Vagina (tissue), 2 donors: ENCODE measurements around the gene MACF1. TPM values are rescaled to one million over a fixed set of nuclear protein-coding genes. Genes with fewer than 3 reads are reported as not detected.
A peak's percentile ranks its signal among the peaks of the same experiment; 100 is the strongest.

Experiments used
- DNase-seq, 2 donors: peaks; one replicate each; pipeline ENCODE4 v3.0.0-alpha.2; 2017; ENCODE audit errors: extremely low spot score in 2 of 2
- H3K27ac ChIP-seq: fragments of 200-600 bp; sonication (generic); one replicate; pipeline ENCODE4 v1.5.1; 2019
- H3K27me3 ChIP-seq: fragments of 200-600 bp; sonication (generic); one replicate; pipeline ENCODE4 v1.5.1; 2019
- H3K36me3 ChIP-seq, 2 donors: fragments of 200-600 bp; sonication (generic); one replicate each; pipeline ENCODE4 v1.5.1; 2017 to 2019
- H3K4me1 ChIP-seq: fragments of 200-600 bp; sonication (generic); one replicate; pipeline ENCODE4 v1.5.1; 2019
- H3K4me3 ChIP-seq, 2 donors: fragments of 200-600 bp; sonication (generic); 1 replicate in 1 of 2; 2 replicates in 1 of 2; pipeline ENCODE4 v1.5.1; 2016 to 2019
- H3K9me3 ChIP-seq: fragments of 200-600 bp; sonication (generic); one replicate; pipeline ENCODE4 v1.5.1; 2019
- POLR2A ChIP-seq, 2 donors: fragments of 450-650 bp; IDR thresholded peaks; one replicate each; pipeline ENCODE4 v1.6.1; 2017; ENCODE audit warnings: antibody characterized with exemption in 2 of 2, mild to moderate bottlenecking in 2 of 2, moderate library complexity in 2 of 2
- POLR2AphosphoS5 ChIP-seq, 2 donors: sonication (generic); formaldehyde crosslinking; IDR thresholded peaks; one replicate each; pipeline ENCODE4 v1.9.0; 2017; ENCODE audit warnings: antibody characterized with exemption in 2 of 2, mild to moderate bottlenecking in 2 of 2, low read depth in 1 of 2; ENCODE audit not compliant: insufficient read depth in 1 of 2
- intact Hi-C: fragments of 100-400 bp; cut with DNase I; formaldehyde crosslinking; loops from one replicate; pipeline ENCODE4 v1.15.1; 2023
- total RNA-seq: library from RNA; depleted of rRNA; stranded (reverse); fragments of >200 nt; gene quantifications from one replicate; pipeline ENCODE4 v1.2.3, GENCODE V29; 2016
- TF ChIP-seq, protein P1 (sequence below), 3 experiments: fragments of 450-650 bp in 2 of 3; fragments of 200-600 bp in 1 of 3; sonication (generic) in 1 of 3; IDR thresholded peaks; one replicate each; pipeline ENCODE4 v1.5.1; 2017 to 2019; ENCODE audit warnings: antibody characterized with exemption in 3 of 3, mild to moderate bottlenecking in 2 of 3, moderate library complexity in 2 of 3

MACF1 gene
- total RNA-seq, 1 donor from 2014 or later = 291 TPM

DNA sequence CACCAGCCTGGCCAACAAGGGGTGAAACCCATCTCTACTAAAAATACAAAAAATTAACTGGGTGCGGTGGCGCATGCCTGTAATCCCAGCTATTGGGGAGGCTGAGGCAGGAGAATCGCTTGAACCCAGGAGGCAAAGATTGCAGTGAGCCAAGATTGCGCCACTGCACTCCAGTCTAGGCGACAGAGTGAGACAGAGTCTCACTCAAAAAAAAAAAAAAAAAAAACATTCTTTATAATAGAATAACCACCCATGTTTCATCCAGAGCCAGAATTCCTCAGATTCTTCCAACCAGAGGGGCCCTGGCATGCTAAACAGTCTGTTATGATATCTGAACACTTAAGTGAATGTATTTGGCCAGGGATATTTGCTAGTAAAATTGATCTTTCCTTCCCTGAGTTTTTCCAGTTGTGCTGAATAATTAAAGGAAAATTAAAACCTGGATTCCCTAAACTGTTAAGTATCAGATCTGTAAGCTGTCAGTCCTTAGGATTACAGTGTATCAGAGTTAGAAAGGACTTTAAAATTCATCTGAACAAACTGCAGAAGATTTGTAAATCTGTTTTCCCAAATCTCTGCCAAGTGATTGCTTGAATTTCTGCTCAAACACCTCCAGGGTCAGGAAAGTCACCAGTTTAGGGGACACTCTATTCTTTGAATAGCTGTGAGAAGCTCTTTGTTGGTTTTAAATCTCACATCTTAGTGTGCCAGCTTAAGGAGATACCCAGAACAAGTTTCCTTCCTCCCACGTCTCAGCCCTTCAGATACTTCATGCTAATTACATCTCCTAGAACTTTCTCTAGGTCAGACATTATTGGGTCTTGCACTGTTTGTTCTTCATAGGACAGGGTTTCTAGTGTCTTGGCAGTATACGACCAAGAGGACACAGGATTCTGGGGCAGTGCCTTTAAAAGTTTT is 202.3 kb downstream of the MACF1 start:
- no peaks in the 10 kb centered on the region for H3K9me3 ChIP-seq
- no peaks in the 10 kb centered on the region for H3K27me3 ChIP-seq
- peak overlapping the region; percentile 89 for H3K27ac ChIP-seq
- H3K4me3 ChIP-seq = no peak overlapping the region
- peaks cover 52% of the 10 kb centered on the region for H3K4me1 ChIP-seq
- DNase-seq = no peak
- TF ChIP-seq POLR2A (IDR thresholded peaks at IDR 0.05) = no peak
- no peak for TF ChIP-seq POLR2AphosphoS5 (IDR thresholded peaks at IDR 0.05; ENCODE audit: insufficient read depth in 1 of 2, low read depth in 1 of 2)
- TF ChIP-seq, protein P1, sequence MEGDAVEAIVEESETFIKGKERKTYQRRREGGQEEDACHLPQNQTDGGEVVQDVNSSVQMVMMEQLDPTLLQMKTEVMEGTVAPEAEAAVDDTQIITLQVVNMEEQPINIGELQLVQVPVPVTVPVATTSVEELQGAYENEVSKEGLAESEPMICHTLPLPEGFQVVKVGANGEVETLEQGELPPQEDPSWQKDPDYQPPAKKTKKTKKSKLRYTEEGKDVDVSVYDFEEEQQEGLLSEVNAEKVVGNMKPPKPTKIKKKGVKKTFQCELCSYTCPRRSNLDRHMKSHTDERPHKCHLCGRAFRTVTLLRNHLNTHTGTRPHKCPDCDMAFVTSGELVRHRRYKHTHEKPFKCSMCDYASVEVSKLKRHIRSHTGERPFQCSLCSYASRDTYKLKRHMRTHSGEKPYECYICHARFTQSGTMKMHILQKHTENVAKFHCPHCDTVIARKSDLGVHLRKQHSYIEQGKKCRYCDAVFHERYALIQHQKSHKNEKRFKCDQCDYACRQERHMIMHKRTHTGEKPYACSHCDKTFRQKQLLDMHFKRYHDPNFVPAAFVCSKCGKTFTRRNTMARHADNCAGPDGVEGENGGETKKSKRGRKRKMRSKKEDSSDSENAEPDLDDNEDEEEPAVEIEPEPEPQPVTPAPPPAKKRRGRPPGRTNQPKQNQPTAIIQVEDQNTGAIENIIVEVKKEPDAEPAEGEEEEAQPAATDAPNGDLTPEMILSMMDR (IDR thresholded peaks at IDR 0.05) = no peak
- no peaks in the 10 kb centered on the region for H3K36me3 ChIP-seq
- intact Hi-C loops = loop anchor here (10.0 kb wide), 1 partner anchor 292 kb away; no protein-coding TSS in a partner anchor

DNA sequence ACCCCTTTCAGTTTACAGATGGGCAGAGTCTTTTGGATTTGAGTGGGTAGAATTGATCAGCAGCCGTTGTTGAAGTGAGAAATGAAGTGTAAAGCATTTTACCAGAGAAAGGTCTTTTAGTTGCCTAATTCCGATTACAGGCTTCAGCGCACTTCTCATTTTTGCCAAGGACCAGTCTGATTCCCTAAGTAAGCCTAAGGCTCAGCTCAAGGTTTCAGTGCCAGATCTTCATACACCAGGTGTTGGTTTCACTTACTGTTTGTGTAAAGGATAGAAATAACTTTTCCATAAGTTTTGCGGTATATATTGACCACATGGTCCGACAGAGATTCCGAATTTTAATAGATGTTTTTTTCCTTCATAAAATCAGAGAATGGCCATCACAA is 203.0 kb downstream of the MACF1 start:
- Histone ChIP-seq H3K27me3 (no peaks in the 10 kb centered on the region), H3K4me1 (peaks cover 60% of the 10 kb centered on the region), H3K4me3 (no peak overlapping the region), H3K9me3 (no peaks in the 10 kb centered on the region), H3K36me3 (peaks cover 0 to under 1% of the 10 kb centered on the region in 2 donors), H3K27ac (peak overlapping the region; percentile 89)
- TF ChIP-seq, protein P1 (IDR thresholded peaks at IDR 0.05) = no peak
- TF ChIP-seq POLR2AphosphoS5 (IDR thresholded peaks at IDR 0.05; ENCODE audit: insufficient read depth in 1 of 2, low read depth in 1 of 2) = no peak
- no peak for TF ChIP-seq POLR2A (IDR thresholded peaks at IDR 0.05)
- no peak for DNase-seq
- intact Hi-C loops = loop anchor here (10.0 kb wide), 1 partner anchor 293 kb away; no protein-coding TSS in a partner anchor

- Histone ChIP-seq H3K9me3 (no peaks in the 10 kb centered on the region), H3K36me3 (peaks cover 0 to 6% of the 10 kb centered on the region in 2 donors), H3K4me3 (peak overlapping the region; percentile 61 to 74), H3K27me3 (no peaks in the 10 kb centered on the region), H3K4me1 (peaks cover 65% of the 10 kb centered on the region), H3K27ac (peak overlapping the region; percentile 89)
- intact Hi-C loops = loop anchor here (10.0 kb wide), 1 partner anchor 293 kb away; no protein-coding TSS in a partner anchor
- no peak for DNase-seq
- TF ChIP-seq POLR2AphosphoS5 (IDR thresholded peaks at IDR 0.05; ENCODE audit: insufficient read depth in 1 of 2, low read depth in 1 of 2) = peak in 1 of 2 donors; percentile 65
- TF ChIP-seq POLR2A (IDR thresholded peaks at IDR 0.05) = no peak
Measured at GRCh38 chr1:39407896-39408640, 203.6 kb downstream of the MACF1 start.

GRCh38 chr1:39408641-39409054 is 204.2 kb downstream of the MACF1 start:
- TF ChIP-seq POLR2AphosphoS5 (IDR thresholded peaks at IDR 0.05; ENCODE audit: insufficient read depth in 1 of 2, low read depth in 1 of 2) = peak; percentile 51 to 58
- TF ChIP-seq, protein P1 (IDR thresholded peaks at IDR 0.05) = no peak
- H3K9me3 ChIP-seq = no peaks in the 10 kb centered on the region
- peak overlapping the region; percentile 61 to 74 for H3K4me3 ChIP-seq
- intact Hi-C loops = loop anchor here (10.0 kb wide), 1 partner anchor 294 kb away; no protein-coding TSS in a partner anchor
- peak in 1 of 2 donors; percentile 93 for DNase-seq
- H3K4me1 ChIP-seq = peaks cover 69% of the 10 kb centered on the region
- peak overlapping the region; percentile 89 for H3K27ac ChIP-seq
- peaks cover 0 to 6% of the 10 kb centered on the region in 2 donors for H3K36me3 ChIP-seq
- H3K27me3 ChIP-seq = no peaks in the 10 kb centered on the region
